Measurements from ENCODE around the gene L1CAM.

Gene L1CAM

GRCh38 chrX:153868576-153869472, 17.1 kb downstream of the L1CAM start:
- TF ChIP-seq, protein P1, sequence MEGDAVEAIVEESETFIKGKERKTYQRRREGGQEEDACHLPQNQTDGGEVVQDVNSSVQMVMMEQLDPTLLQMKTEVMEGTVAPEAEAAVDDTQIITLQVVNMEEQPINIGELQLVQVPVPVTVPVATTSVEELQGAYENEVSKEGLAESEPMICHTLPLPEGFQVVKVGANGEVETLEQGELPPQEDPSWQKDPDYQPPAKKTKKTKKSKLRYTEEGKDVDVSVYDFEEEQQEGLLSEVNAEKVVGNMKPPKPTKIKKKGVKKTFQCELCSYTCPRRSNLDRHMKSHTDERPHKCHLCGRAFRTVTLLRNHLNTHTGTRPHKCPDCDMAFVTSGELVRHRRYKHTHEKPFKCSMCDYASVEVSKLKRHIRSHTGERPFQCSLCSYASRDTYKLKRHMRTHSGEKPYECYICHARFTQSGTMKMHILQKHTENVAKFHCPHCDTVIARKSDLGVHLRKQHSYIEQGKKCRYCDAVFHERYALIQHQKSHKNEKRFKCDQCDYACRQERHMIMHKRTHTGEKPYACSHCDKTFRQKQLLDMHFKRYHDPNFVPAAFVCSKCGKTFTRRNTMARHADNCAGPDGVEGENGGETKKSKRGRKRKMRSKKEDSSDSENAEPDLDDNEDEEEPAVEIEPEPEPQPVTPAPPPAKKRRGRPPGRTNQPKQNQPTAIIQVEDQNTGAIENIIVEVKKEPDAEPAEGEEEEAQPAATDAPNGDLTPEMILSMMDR (IDR thresholded peaks at IDR 0.05) = no peak
- no peak for DNase-seq (ENCODE audit: low spot score)
- Histone ChIP-seq H3K27ac (no peak overlapping the region), H3K4me3 (no peak overlapping the region)

GRCh38 chrX:153867671-153868070, 18.3 kb downstream of the L1CAM start:
- TF ChIP-seq, protein P1 (IDR thresholded peaks at IDR 0.05) = no peak
- no peak overlapping the region for H3K27ac ChIP-seq
- no peak for DNase-seq (ENCODE audit: low spot score)
- H3K4me3 ChIP-seq = no peak overlapping the region

DNA sequence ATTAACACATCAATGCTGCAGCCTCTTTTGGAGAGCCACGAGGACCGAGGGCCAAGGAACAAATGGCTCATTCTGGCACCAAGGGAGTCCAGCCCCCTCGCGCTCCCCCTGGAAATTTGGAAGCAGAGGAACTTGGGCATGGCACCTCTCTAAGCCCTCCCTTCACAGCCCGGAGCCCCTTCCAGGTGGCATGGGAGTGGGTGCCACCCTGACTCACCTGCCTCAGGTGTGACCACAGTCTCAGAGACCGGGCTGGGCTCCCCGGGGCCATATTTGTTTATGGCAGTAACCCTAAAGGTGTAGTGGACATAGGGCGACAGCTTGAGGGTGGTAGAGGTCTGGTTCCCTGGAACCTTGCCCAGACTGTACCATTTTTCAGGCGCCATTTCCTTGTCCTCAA, 18.8 kb downstream of the L1CAM start:
- H3K27ac ChIP-seq = no peak overlapping the region
- TF ChIP-seq, protein P1 (IDR thresholded peaks at IDR 0.05) = no peak
- DNase-seq (ENCODE audit: low spot score) = no peak
- H3K4me3 ChIP-seq = no peak overlapping the region

DNA sequence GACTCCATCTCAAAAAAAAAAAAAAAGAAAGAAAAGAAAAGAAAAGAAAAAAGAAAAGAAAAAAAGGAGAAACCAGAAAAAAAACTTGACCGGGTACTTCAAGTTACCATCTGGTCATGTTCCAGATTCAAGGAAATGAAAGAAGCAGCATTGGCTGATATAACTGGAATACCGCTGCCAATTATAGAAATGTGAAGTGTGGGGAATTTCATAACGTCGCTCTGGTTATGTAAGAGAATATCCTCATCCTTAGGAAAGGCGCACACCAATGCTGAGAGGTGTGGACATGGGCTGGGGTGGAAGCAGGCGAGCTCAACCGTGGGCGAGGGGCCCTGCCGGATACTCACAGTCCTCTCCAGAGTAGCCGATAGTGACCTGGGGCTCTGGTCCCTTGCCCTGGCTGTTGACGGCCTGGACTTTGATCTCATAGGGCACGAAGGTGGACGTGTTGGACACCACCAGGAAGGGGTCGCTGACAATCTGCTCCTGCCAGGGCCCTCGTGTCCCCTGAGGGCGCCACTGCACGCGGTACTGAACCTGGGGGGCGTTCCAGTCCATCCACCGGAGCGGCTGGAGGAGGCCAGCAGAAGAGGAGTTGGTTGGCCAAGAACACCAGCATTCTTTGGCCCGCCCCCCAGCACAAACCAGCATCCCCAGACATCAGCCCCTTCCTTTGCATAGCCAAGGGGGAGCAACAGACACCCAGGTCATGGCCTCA, 19.5 kb downstream of the L1CAM start:
- Histone ChIP-seq H3K4me3 (no peak overlapping the region), H3K27ac (no peak overlapping the region)
- DNase-seq (ENCODE audit: low spot score) = no peak
- TF ChIP-seq, protein P1 (IDR thresholded peaks at IDR 0.05) = no peak

DNA sequence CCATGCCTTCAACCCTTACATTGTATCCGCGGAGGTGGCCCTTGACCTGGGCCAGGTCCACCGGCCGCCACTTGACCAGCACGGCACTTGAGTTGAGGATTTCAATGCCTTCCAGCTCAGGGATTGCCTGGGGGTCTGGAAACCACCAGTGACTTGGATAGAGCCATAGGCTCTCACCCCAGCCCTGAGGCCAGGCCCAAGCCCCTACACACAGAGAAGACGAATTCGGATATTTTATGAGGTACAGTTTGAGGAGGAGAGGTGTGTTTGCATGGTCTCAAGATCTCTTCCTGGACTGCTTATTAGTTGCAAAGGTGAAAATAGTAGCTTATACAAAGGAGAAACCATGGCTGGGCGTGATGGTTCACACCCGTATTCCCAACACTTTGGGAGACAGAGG, 20.3 kb downstream of the L1CAM start:
- no peak overlapping the region for H3K27ac ChIP-seq
- no peak for DNase-seq (ENCODE audit: low spot score)
- TF ChIP-seq, protein P1 (IDR thresholded peaks at IDR 0.05) = no peak

DNA sequence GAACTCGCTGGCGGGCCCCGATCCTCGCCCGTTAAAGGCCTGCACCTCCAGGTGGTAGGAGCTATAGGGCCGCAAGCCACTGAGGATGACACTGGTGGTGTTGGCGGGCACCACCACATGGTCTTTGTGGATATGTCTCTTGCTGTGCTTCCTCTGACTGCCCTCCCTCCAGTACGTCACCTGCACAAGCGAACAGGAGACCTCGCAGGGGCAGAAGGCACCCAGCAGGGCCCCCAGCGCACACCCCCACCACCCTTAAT, 20.7 kb downstream of the L1CAM start:
- TF ChIP-seq, protein P1 (IDR thresholded peaks at IDR 0.05) = no peak
- no peak overlapping the region for H3K4me3 ChIP-seq
- no peak for DNase-seq (ENCODE audit: low spot score)
- H3K27ac ChIP-seq = no peak overlapping the region

More for the DNA sequence above, 20.3 kb downstream of the L1CAM start:
- H3K4me3 ChIP-seq = no peak overlapping the region

Measured in coronary artery (tissue), 2 donors.